Renal cortex interstitium (tissue), 11 donors: ENCODE measurements around the gene PI4KA. TPM values are rescaled to one million over a fixed set of nuclear protein-coding genes. Genes with fewer than 3 reads are reported as not detected.
"Not testable (repeated sequence)": the region's sequence is repeated elsewhere in the genome, so short reads cannot be mapped to it uniquely, and the experiment has no call there.

Source experiments
- DNase-seq, 11 donors: peaks; one replicate each; pipeline ENCODE4 v3.0.0-alpha.2; 2013; ENCODE audit warnings: low read depth in 9 of 11, low spot score in 4 of 11; ENCODE audit errors: extremely low read depth in 1 of 11
- polyA plus RNA-seq, 3 donors: library from polyadenylated mRNA; unstranded; fragments of 120-200 nt; gene quantifications; one replicate each; pipeline ENCODE4 v1.2.1, GENCODE V29; 2013; ENCODE audit not compliant: insufficient read length in 3 of 3

PI4KA gene
- polyA plus RNA-seq, 3 donors, result 60.1 to 86.0 (median 75.5) TPM

DNA sequence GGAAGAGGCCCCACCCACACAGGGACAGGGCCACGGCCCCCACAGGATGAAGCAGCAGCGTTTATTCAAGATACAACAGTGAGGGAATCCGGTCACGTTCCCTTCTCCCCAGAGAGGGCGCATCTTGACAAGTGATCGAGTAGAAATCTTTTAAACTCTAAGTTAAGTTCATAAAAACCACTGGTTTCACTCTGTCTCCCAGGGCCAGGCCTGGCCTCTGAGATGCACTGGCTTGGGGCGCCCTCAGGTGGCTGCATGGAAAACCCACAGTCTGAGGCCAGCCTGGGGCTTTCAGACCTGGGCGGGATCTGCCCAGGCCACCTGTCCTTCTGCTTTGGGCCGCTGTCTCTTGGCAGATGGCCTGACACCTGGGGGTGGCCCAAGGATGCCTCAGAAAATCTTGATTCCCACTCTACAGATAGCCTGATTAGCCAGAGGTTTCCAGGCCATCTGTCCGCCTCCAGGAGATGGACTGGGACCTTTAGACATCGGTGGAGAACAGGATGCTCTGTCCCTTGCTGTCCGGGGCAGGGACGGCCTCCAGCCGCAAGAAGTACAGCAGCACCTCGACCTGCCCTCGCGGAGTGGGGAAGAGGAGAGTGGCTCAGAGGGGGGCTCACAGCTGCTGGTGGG lies 161.0 kb downstream of the PI4KA start:
- DNase-seq, result peak; percentile 1 to 76 (median 48)

DNA sequence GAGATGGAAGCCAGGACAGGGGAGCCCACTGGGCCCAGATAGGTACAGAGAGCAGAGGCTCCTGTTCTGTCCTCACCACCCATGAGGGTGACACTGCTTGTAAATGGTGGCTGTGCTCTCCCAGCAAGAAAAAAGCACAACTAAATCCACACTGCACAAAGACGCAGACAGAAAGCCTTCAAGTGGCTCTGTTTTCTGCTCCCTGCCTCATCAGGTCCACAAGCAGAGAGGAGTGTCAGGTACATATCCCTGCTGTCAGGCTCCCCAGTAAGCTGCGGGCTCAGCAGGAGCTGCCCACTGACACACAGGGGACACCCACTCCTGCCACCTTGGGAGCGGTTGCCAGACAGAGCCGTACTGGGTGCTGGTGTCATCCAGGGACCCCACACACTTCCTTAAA lies 162.6 kb downstream of the PI4KA start:
- not testable (repeated sequence) for DNase-seq

DNA sequence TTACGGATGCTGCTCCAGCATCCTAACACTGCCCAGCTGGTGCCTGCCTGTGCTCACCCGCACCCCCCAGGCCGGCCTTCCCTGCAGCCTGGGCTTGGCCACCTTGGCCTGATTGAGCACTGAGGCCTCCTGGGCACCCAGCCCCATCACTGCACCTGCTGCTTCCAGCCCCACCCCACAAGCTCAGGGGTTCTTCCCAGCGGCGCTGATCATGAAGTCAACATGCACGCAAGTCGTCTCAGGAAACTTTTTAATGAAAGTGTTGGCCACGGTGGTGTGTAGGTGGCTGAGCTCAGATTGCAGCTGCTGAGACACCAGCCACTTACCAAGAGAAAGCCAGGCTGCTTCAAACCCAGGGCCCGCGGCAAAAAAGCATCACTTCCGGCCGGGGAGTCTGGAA lies 163.4 kb downstream of the PI4KA start:
- not testable (repeated sequence) for DNase-seq

DNA sequence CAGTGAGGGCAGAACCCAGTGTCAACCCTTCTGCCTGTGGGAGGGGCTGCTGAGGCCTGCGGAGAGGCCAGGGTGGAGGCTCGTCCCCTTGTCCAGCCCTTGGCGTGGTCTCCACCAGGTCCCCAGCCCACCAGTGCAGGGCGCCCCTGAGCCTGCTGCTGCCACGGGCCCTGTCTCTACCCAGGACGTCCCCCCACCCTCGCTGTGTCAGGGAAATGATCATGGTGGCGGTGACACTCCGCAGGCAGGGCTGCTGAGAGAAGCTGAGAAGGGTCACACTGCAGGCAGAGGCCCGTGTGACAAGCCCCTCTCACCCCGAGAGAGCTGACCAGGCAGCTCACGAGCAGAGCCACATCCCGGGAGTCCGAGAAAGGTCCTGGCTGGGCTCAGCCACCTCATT lies 164.4 kb downstream of the PI4KA start:
- not testable (repeated sequence) for DNase-seq

DNA sequence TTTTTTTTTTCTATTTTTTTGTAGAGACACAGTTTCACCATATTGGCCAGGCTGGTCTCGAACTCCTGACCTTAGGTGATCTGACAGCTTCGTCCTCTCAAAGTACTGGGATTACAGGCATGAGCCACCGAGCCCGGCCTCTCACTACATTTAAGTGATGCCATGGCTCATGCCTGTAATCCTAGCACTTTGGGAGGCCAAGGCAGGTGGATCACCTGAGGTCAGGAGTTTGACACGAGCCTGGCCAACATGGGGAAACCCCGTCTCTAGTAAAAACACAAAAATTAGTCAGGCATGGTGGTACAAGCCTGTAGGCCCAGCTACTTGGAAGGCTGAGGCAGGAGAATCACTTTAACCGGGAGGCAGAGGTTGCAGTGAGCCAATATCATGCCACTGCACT lies 165.7 kb downstream of the PI4KA start:
- DNase-seq, result not testable (repeated sequence)

DNA sequence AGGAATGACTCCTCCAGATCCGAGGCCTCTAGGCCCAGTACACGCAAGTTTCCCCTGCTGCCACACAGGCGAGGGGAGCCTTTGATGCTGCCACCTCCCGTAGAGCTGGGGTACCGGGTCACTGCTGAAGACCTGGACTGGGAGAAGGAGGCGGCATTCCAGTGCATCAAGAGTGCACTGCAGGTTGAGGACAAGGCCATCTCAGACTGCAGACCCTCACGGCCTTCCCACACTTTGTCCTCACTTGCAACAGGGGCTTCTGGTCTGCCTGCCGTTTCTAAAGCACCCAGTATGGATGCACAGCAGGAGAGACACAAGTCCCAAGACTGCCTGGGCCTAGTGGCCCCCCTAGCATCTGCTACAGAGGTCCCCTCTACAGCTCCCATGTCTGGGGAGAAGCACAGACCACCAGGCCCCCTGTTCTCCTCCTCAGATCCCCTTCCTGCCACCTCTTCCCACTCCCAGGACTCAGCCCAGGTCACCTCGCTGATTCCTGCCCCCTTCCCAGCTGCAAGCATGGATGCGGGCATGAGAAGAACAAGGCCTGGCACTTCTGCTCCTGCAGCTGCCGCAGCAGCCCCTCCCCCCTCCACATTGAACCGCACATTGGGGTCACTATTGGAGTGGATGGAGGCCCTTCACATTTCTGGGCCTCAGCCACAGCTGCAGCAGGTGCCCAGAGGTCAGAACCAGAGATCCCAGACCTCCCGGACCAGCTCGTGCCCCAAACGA lies 167.9 kb downstream of the PI4KA start:
- DNase-seq, result not testable (repeated sequence)

DNA sequence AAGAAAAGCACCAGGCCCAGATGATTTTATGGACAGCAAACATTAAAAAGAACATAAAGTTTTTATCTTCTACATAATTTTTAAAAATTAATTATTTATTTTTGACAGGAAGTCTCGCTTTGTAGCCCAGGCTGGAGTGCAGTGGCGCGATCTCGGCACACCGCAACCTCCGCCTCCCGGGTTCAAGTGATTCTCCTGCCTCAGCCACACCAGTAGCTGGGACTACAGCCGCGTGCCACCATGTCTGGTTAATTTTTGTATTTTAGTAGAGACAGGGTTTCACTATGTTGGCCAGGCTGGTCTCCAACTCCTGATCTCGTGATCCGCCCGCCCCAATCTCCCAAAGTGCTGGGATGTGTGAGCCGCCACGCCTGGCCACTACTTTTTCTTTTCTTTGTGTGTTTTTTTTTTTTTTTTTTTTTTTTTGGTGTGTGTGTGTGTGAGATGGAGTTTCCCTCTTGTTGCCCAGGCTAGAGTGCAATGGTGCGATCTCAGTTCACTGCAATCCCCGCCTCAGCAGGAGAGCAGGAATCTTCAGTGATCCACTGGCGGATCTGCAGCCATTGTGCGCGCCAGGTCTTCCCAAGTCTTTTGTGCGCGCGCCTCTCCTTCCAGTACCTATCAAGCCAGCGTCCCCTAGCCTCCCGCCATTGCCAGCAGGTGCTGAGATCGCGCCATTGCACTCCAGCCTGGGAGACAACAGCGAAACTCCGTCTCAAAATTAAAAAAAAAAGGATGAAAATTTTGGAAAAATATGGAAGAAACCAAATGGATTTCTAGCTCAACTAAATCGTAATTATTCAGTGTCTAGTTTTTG lies 171.0 kb downstream of the PI4KA start:
- DNase-seq, result not testable (repeated sequence)

DNA sequence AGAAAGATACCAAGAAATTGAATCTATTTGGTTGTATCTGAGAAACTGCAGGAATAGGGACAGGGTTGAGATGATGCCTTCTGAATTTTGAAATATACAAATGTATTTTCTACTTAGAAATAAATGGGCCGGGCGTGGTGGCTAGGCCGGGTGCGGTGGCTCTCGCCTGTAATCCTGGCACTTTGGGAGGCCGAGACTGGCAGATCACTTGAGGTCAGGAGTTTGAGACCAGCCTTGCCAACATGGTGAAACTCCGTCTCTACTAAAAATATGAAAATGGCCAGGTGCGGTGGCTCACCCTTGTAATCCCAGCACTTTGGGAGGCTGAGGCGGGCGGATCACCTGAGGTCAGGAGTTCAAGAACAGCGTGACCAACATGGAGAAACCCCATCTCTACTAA lies 172.8 kb downstream of the PI4KA start:
- DNase-seq, result not testable (repeated sequence)

DNA sequence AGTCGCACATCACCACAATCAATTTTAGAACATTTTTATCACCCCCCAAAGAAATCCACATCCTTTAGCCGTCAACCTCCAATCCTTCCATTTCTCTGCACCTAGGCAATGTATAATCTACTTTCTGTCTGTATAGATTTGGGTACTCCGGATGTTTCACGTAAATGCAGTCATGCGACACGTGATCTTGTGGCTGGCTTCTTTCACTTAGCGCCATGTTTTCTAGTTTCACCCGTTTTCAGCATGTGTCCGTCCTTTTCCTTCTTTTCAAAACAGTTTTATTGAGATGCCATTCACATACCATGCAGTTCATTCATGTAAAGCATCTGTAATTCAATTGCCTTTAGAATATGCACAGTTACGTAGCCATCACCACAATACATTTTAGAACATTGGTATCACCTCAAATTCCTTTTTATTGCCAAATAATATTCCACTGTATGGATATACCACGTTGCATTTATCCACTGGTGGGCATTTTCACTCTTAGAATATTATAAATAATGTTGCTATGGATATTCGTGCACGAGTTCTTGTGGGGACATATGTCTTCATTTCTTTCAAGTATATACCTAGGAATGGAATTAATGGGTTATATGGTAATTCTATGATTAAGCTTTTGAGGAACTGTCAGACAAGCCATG lies 179.7 kb downstream of the PI4KA start:
- DNase-seq, result not testable (repeated sequence)

DNA sequence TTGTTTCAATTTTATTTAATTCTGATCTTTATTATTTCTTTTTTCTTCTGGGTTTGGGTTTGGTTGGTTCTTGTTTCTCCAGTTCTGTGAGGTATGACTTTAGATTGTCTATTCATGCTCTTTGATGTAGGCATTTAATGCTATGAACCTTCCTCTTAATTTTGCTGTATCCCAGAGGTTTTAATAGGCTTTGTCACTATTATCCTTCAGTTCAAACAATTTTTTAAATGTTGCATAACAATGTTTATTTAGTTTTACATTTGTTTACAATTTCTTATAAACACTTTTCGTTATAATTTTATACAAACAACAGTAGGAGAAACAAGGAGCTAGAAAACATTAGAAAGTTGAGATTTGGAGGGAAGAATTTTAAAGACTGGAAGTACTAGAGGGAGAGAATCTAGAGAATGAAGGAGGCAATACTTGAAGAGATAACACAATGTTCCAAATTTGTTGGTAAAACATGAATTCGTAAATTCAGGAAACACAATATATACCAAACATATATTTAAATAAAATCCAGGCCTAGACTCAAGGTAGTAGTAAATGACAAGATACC lies 180.8 kb downstream of the PI4KA start:
- no peak for DNase-seq

DNA sequence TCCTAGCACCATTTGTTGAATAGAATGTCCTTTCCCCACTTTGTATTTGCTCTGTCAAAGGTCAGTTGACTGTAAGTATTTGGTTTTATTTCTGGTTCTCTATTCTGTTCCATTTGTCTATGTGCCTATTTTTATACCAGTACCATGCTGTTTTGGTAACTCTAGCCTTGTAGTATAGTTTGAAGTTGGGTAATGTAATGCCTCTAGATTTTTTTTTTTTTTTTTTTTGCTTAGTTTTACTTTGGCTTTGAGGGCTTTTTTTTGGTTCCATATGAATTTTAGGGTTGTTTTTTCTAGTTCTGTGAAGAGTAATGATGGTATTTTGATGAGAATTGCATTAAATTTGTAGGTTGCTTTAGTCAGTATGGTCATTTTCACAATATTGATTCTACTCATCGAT lies 183.0 kb downstream of the PI4KA start:
- not testable (repeated sequence) for DNase-seq

DNA sequence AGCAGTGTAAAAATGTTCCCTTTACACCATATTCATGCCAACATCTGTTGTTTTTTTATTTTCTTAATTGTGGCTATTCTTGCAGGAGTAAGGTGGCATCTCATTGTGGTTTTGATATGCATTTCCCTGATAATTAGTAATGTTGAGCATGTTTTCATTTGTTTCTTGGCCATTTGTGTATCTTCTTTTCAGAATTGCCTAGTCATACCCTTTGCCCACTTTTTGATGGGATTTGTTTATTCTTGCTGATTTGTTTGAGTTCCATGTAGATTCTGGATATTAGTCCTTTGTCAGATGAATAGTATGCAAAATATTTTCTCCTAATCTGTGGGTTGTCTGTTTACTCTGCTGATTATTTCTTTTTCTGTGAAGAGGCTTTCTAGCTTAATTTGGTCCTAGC lies 183.6 kb downstream of the PI4KA start:
- no peak for DNase-seq

DNA sequence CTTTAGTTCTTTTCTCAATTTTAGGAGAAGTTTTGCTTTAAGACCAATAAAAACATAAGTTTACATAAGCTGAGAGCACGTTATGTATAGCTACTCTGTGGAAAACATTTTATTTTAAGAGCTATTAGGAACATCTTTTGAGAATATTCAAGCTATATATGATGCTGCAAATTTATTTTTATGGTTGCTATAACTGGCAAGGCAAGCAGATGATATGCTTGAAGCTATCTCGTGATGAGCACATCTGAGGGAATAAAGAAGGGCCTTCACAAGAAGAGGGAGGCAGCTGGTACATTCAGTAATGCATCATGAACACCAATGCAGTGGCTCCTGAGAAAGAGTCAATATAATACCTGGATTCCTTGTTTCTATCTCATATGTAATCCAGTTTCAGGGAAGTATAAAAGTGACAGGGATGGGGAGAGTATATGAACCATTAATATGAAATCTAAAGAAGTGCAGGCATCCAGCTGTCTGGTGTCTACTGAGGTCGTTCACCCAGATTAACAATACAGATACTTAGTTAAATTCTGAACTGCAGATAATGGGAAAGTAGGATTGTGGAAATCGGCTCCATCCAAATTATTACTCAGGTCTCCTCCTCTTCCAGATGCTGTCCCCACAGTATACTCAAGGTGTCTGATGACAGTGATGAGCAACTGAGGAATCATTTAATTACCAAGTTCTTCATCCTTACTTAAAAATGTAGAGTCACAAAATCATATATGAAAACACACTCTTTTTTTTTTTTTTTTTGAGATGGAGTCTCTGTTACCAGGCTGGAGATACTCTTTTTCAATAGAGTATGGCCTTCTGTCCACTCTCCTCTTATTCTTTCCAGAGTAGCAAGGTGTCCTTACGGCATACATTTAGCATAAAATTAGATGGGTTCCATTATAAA lies 185.1 kb downstream of the PI4KA start:
- no peak for DNase-seq

DNA sequence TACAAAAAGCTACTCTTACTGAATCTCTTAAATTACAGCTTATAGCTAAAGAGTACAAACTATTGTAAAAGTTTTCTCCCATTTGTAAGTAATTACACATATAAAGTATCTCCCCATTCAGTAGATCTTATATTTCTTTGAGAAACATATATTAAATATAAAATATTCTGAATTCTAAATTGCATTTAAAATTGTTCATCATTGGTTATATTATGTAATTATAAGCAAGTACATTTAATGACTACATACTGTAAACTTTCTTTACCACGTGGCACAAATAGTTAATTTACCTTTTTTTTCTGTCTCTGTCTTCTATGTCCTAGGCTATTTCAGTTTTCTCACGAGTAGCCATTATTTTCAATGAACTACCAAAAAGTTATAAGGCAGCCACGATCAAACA lies 185.9 kb downstream of the PI4KA start:
- no peak for DNase-seq

DNA sequence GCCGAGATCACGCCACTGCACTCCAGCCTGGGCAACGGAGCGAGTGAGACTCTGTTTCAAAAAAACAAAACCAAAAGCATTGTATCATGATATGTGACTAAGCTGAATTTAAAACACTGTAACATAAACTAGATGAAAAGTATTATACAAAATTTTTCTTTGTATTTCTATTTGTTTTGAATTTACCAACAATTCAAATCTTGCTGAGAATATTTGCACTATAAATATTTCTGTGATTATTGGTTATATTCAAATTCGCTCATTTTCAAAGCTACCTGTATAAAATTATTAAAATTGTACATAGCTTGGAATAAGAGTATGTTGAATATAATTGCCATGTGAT lies 186.6 kb downstream of the PI4KA start:
- no peak for DNase-seq

DNA sequence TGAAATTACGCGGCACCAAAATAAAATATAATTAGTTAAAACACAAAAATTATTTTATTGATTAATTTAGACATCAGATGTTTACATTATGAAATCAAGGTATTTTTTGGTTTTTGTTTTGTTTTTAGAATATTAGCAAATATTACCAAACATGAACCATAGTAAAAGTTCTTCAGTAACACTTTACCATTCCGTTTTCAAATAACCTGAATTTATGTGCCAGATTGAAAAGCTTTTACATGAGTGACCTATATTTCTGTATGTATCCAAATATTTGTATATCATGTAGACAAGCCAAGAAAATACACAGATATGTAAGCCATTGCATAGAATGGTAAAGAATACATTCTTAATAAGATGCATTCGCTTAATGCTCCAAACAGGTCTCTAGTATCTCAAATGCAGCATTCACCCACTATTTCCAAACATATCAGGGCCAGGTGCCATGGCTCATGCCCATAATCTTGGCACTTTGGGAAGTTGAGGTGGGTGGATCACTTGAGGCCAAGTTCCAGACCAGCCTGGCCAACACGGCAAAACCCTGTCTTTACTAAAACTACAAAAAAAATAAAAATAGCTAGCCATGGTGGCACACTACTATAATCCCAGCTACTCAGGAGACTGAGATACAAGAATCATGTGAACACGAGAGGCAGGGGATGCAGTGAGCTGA lies 187.1 kb downstream of the PI4KA start:
- no peak for DNase-seq

DNA sequence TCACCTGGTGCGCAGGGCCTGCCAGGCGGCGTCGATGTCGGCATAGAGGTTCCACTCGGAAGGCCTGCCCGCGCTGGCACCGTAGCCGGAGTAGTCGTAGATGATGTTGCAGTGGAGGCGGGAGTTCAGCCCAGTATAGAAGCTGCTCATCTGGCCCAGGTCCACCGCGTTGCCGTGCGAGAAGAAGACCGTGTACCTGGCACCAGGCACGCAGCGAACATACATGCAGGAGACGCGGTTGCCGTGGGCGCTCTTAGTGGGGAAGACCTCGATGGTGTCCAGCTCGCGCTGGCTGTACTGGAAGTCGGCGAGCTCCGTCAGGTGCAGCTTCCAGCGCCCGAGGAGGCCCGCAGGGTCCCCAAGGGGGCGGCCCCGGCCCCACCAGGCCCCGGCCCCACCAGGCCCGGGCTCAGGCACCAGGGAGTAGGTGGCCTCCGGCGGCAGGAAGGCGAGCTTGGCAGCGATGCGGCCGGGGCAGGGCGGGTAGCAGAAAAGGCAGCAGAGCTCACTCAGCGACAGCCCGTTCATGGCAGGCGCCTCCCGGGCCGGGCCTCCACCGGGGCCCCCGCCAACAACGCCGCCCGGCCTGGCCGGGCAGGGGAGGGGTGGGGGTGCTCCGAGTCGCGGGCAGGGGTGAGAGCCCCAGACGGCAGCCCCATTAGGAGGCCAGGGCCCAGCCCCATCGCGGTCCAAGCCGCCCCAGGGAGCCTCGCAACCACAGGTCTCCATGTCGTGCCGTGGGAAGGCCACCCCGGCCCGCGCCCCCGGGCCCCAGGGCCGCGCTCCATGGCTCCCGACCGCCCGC lies 188.0 kb downstream of the PI4KA start:
- not testable (repeated sequence) for DNase-seq
